Fibroblast of mammary gland (primary cell): ENCODE data around the gene KRTAP8-1.
A peak's percentile ranks its signal among the peaks of the same experiment; 100 is the strongest.

Source experiments
- DNase-seq: peaks from one replicate; pipeline ENCODE4 v3.0.0-alpha.2; 2010; ENCODE audit warnings: low read depth
- H3K4me3 ChIP-seq: 2 replicates; pipeline ENCODE4 v1.5.1; 2011; ENCODE audit warnings: low read depth, mild to moderate bottlenecking, low read length, moderate library complexity; ENCODE audit not compliant: control insufficient read depth
- CTCF ChIP-seq: conservative IDR thresholded peaks from 2 replicates; pipeline ENCODE4 v1.5.1; 2011; ENCODE audit warnings: low read depth, low read length, inconsistent platforms; ENCODE audit not compliant: control insufficient read depth, insufficient read depth

KRTAP8-1 gene

GRCh38 chr21:30813174-30813573 lies at the start of gene KRTAP8-1:
Gene KRTAP8-1, minus strand, starts transcription at chr21:30813274. Its CDS starts 54 bp downstream, at chr21:30813220.
- H3K4me3 ChIP-seq: no peak within 1 kb of the TSS
- TF ChIP-seq CTCF: no peak
- no peak for DNase-seq

GRCh38 chr21:30847627-30848500 lies 34.8 kb upstream of the KRTAP8-1 start:
- no peak for DNase-seq
- H3K4me3 ChIP-seq: no peak overlapping the region
- no peak for TF ChIP-seq CTCF

- H3K4me3 ChIP-seq: no peak overlapping the region
- DNase-seq: no peak
- TF ChIP-seq CTCF: no peak
Observed at GRCh38 chr21:30842990-30843389, 29.9 kb upstream of the KRTAP8-1 start.

GRCh38 chr21:30839304-30839703 lies 26.2 kb upstream of the KRTAP8-1 start:
- TF ChIP-seq CTCF: peak; percentile 22
- DNase-seq: peak; percentile 18
- H3K4me3 ChIP-seq: no peak overlapping the region

- no peak for DNase-seq
- TF ChIP-seq CTCF: no peak
Observed at GRCh38 chr21:30838536-30838935, 25.5 kb upstream of the KRTAP8-1 start.

GRCh38 chr21:30831194-30831765 lies 18.2 kb upstream of the KRTAP8-1 start:
- TF ChIP-seq CTCF: peak; percentile 50
- no peak overlapping the region for H3K4me3 ChIP-seq
- peak; percentile 25 for DNase-seq

More at GRCh38 chr21:30838536-30838935, 25.5 kb upstream of the KRTAP8-1 start:
- H3K4me3 ChIP-seq: no peak overlapping the region

GRCh38 chr21:30829659-30830058 lies 16.6 kb upstream of the KRTAP8-1 start, which contains the start of gene KRTAP7-1:
Gene KRTAP7-1, minus strand, starts transcription at chr21:30829759. Its CDS starts 61 bp downstream, at chr21:30829698.
- DNase-seq: no peak
- TF ChIP-seq CTCF: no peak
- H3K4me3 ChIP-seq: no peak within 1 kb of the TSS
